ENCODE results near the gene SGSM1. TPM values are rescaled to one million over a fixed set of nuclear protein-coding genes. Genes with fewer than 3 reads are reported as not detected.

SGSM1 gene
- polyA plus RNA-seq, 1 of the 3 experiments (the other 2 are of a cell fraction): 0.15 TPM

GRCh38 chr22:24791362-24791761 is 14.6 kb upstream of the SGSM1 start:
- Histone ChIP-seq H3K4me2 (no peak overlapping the region), H3K27ac (ENCODE audit: low read depth in 2 of 2, low read length in 1 of 2) (no peak overlapping the region), H3K36me3 (replicated peaks in 1 of 2; ENCODE audit: control insufficient read depth in 1 of 2, insufficient read depth in 2 of 2, low read length in 1 of 2) (no peaks in the 10 kb centered on the region), H3F3A (replicated peaks; ENCODE audit: insufficient read depth) (no peaks in the 10 kb centered on the region), H3K9me3 (no peaks in the 10 kb centered on the region), H3K4me1 (ENCODE audit: control insufficient read depth in 1 of 2, insufficient read depth in 2 of 2, low read depth in 1 of 2, low read length in 1 of 2) (no peaks in the 10 kb centered on the region; a peak in 1 of 4 replicates), H3K9ac (no peak overlapping the region), H2AFZ (ENCODE audit: low read depth) (no peak overlapping the region), H3K27me3 (ENCODE audit: insufficient read depth) (no peaks in the 10 kb centered on the region), H3K79me2 (ENCODE audit: insufficient read depth) (no peaks in the 10 kb centered on the region), H4K20me1 (ENCODE audit: insufficient read depth) (no peaks in the 10 kb centered on the region), H3K4me3 (ENCODE audit: low read depth in 2 of 2, low read length in 1 of 2) (no peak overlapping the region), H3K9me2 (no peaks in the 10 kb centered on the region)
- no peak for DNase-seq
- 76% methylated on average over 6 of the region's 6 CpGs for WGBS (ENCODE audit: low lambda C conversion rate)
- ChIA-PET POLR2A (interaction anchor here (0.6 kb wide), 1 partner anchor 20 kb away, joined by 3 read pairs; no protein-coding TSS in a partner anchor), CTCF (interaction anchor here (1.0 to 4.8 kb wide), 7 partner anchors 11 to 266 kb away, joined by 3 to 35 read pairs (median 6); no protein-coding TSS in a partner anchor)
- TF ChIP-seq, protein P1, sequence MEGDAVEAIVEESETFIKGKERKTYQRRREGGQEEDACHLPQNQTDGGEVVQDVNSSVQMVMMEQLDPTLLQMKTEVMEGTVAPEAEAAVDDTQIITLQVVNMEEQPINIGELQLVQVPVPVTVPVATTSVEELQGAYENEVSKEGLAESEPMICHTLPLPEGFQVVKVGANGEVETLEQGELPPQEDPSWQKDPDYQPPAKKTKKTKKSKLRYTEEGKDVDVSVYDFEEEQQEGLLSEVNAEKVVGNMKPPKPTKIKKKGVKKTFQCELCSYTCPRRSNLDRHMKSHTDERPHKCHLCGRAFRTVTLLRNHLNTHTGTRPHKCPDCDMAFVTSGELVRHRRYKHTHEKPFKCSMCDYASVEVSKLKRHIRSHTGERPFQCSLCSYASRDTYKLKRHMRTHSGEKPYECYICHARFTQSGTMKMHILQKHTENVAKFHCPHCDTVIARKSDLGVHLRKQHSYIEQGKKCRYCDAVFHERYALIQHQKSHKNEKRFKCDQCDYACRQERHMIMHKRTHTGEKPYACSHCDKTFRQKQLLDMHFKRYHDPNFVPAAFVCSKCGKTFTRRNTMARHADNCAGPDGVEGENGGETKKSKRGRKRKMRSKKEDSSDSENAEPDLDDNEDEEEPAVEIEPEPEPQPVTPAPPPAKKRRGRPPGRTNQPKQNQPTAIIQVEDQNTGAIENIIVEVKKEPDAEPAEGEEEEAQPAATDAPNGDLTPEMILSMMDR (IDR thresholded peaks at IDR 0.05): no peak
- TF ChIP-seq NRF1 (IDR thresholded peaks at IDR 0.05; ENCODE audit: low read depth, low read length) (no peak), CHD2 (IDR thresholded peaks at IDR 0.05; ENCODE audit: low read length, partially characterized antibody) (no peak), NFIC (IDR thresholded peaks at IDR 0.05; ENCODE audit: borderline replicate concordance) (no peak), ZBTB33 (IDR thresholded peaks at IDR 0.05; ENCODE audit: borderline replicate concordance, low read depth) (no peak), MEF2A (IDR thresholded peaks at IDR 0.05; ENCODE audit: borderline replicate concordance, low read depth) (no peak), FOXJ3 (CRISPR knock-in tag; IDR thresholded peaks at IDR 0.05) (no peak), RCOR1 (IDR thresholded peaks at IDR 0.05; ENCODE audit: low read length) (no peak), TCF12 (IDR thresholded peaks at IDR 0.05) (no peak), EP300 (IDR thresholded peaks at IDR 0.05; ENCODE audit: borderline replicate concordance in 1 of 2, low read depth in 1 of 2, low read length in 1 of 2) (no peak)
- TF ChIP-seq, protein P2, sequence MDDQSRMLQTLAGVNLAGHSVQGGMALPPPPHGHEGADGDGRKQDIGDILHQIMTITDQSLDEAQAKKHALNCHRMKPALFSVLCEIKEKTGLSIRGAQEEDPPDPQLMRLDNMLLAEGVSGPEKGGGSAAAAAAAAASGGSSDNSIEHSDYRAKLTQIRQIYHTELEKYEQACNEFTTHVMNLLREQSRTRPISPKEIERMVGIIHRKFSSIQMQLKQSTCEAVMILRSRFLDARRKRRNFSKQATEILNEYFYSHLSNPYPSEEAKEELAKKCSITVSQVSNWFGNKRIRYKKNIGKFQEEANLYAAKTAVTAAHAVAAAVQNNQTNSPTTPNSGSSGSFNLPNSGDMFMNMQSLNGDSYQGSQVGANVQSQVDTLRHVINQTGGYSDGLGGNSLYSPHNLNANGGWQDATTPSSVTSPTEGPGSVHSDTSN (IDR thresholded peaks at IDR 0.05): no peak
- TF ChIP-seq, protein P3, sequence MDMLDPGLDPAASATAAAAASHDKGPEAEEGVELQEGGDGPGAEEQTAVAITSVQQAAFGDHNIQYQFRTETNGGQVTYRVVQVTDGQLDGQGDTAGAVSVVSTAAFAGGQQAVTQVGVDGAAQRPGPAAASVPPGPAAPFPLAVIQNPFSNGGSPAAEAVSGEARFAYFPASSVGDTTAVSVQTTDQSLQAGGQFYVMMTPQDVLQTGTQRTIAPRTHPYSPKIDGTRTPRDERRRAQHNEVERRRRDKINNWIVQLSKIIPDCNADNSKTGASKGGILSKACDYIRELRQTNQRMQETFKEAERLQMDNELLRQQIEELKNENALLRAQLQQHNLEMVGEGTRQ (IDR thresholded peaks at IDR 0.05; ENCODE audit: borderline replicate concordance, low read depth, low read length): no peak

Data from SK-N-SH (cell line).